ENCODE measurements around the gene BCAS4.

Gene BCAS4

DNA sequence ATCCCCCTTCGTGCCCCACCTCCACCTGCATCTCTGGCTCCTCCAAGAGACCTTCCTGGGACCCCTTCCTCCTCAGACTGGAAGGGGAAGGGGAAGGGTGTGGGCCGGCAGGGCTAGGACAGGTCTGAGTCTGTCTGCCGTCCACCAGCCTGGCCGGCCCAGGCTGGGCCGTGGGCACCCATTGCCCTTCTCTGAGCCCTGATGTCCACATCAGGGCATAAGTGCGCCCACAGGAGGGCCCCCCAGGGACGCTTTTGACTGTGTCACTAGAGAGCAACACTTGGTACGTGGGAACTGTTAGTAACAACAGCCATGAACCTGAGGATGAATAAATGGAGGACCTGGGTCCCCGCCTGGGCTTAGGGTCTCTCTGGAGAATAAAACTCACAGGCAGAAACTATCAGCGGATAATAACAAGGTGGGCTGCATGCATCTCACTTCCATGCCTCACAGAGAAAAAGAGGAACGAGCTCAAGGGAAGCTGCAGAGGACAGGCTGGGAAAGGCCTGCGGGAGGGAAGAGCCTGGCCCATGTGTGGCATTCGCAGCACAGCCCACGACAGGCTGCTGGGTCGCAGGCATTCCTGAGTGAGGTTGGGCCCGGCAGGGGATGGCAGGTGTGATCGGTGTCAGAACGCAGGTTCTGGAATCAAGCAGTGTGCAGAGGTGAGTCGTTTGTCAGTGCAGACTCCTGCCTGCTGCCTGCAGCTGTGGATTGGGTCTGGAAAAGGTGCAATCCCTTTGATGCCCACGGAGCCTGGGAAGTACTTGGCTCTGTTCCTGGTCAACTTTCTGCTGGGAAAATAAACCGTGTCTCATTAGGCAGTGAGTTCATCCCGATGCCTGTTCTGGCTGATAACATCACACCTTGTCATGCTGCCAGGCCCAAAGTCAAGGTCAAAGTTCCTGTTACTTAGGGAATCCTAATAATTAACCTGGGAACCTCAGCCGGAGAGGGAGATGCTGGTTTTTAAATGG is 60.9 kb downstream of the BCAS4 start:
- DNase-seq (ENCODE audit: low read depth) = no peak

DNA sequence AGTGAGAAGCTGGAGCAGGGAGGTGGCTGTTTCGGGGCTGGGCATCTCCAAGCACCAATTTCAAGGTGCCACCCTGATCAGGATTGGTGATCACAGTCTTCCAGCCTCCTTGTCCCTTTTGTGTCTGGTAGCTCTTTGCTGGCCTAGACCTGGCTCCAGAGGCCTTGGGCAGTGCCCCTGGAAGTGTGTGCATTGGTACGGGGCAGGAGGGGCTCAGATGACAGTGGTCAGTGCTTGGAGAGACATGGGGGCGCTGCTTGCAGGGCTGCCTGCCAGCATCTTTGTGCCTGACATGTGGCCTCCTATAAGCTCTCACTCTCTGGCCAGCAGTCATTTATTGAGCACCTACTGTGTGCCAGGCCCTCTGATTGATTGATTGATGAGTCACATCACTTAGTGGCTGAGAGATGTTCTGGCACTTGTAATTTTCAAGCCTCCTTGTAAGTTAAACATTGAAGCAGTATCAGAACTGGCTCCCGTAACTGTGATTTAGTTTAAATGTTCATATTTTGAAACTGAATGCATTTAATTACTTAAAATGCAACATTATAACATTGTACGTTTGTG is 61.7 kb downstream of the BCAS4 start:
- DNase-seq (ENCODE audit: low read depth) = no peak

DNA sequence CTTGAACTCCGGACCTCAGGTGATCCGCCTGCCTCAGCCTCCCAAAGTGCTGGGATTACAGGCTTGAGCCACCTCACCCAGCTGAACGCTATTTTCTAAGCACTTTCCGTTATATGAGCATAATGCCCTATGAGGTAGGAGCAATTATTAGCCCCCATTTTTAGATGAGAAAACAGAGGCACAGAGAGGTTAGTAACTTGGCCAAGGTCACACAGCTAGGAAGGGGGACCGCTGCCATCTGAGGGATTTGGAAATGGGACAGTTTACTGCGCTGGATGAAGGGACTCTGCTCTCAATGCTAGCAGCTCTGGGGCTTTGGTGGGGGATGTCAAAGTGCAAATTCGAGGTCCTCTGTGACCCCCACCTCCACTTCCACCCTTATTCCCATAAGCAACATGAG is 62.5 kb downstream of the BCAS4 start:
- no peak for DNase-seq (ENCODE audit: low read depth)

DNA sequence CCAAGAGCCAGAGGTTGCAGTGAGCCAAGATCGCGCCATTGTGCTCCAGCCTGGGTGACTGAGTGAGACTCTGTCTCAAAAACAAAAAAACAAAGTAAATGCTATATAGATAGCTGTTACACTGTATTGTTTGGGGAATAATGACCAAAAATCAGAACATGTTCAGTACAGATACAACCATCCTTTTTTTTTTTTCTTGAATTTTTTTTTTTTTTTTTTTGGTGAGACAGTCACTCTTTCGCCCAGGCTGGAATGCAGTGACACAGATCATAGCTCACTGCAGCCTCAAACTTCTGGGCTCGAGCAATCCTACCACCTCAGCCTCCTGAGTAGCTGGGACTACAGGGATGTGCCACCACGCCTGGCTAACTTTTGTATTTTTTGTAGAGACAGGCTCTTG is 63.7 kb downstream of the BCAS4 start:
- DNase-seq (ENCODE audit: low read depth) = no peak

DNA sequence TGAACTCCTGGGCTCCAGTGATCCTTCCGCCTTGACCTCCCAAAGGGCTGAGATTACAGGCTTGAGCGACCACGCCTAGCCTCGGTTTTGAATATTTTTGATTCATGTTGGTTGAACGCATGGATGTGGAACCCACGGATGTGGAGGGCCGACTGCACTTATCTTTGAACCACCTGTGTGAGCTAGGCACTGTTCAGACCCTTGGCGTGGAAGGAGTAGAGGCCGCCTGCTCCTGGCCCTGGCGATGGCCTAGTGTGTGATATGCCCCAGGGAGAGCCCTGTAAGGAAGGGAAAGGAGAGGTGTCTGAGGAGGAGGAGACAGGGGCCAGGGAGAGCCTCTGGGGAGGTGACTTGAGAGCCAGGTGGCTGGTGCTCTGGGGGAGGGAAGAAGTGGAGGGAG is 64.3 kb downstream of the BCAS4 start:
- no peak for DNase-seq (ENCODE audit: low read depth)

DNA sequence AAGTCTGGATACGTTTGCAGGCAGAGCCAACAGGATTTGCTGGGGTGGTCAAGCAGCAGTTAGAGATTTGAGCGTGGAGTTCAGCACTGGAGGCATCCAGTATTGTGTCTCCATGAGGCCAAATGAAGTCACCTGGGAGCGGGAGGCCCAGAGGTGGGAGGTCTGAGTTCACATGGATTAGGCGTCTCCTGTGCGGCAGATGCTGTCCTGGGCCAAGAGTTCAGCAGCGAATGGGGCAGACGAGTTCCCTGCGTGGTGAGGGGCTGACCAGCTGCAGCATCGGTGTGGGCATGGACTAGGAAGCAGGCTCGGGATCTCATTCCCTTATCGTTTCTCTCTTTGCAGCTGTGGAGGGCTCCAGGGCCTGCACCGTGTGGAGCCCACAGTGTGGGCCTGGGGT is 66.2 kb downstream of the BCAS4 start:
- DNase-seq (ENCODE audit: low read depth) = no peak

DNA sequence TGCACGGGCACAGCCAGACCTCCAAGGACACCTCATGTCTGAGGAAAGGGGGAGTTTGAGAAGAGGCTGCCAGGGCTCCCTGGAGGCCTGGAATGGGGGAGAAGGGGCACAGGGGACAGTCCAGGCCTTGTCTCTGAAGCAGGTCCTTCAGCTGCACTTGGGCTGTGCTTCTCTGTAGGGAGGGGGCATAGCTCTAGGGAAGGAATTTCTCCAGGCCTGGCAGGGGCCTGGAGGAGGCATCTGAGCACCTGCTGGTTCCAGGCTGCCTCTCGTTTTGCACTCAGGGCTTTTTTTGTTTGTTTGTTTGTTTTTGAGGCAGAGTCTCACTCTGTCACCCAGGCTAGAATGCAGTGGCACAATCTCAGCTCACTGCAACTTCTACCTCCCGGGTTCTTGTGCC is 67.7 kb downstream of the BCAS4 start:
- DNase-seq (ENCODE audit: low read depth) = no peak

DNA sequence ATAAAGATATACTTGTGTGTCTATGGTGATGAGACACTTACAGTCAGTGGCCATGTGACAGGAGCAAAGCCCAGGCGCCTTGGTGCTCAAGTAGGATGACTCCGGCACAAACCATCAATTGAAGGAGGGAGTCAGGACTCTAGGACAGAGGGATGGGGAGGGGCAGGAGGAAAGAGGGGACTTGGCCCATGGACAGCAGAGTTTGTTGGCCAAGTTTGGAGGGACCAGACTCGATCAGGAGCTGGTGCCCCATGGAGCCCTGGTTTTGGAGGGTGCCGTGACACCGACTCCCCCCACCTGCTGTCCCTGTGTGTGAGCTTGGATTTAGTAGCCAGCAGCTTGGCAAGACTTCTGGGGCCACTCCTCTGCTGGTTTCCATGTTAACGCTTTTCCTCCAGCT is 70.3 kb downstream of the BCAS4 start:
- no peak for DNase-seq (ENCODE audit: low read depth)

DNA sequence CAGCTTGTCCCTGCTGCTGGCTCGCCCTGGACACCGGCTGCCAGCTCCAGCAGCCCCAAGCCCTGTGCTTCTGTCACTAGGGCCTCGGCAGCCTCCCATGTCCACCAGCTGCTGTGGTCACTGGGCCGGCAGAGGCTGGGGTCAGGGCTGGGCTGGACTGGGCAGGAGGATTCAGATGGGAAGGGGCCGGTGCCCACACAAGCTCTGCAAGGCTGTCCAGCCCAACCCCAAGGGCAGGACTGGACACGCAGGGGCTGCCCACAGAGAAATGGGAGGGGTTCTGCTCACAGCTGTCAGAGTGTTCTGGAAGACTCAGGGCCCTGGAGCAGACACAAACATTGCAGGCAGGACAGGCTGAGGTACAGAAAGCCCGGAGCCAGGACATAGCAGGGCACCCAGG is 70.7 kb downstream of the BCAS4 start:
- DNase-seq (ENCODE audit: low read depth) = no peak

DNA sequence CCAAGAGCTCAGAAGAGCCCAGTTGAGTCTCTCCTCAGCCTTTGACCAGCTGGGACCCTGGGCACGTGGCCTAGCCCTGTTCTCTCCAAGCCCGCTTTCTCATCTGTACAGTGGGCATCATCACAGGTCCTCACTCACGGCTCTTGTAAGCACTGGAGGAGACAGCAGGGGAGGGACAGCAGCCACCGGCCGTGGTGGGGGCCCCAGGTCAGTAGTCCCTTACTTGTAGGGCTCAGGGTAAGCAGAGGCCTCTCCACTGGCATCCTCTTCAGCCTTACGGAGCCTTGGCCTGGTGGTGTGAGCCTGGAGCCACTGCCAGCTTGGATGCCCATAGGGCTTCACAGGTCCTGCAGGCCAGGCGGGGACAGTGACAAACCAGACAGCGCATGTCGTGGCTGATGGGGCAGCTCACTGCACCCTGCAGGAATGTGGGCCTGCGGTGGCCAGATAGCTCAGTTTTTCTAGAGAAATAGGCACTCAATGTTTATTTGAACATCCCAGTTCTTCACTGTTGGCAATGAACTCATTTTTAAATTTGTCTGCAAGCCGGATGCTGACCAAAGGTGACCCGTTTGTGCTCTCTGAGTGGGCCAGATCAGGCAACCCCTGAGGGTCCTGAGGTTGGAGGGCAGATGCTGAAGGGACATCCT is 71.3 kb downstream of the BCAS4 start:
- no peak for DNase-seq (ENCODE audit: low read depth)

DNA sequence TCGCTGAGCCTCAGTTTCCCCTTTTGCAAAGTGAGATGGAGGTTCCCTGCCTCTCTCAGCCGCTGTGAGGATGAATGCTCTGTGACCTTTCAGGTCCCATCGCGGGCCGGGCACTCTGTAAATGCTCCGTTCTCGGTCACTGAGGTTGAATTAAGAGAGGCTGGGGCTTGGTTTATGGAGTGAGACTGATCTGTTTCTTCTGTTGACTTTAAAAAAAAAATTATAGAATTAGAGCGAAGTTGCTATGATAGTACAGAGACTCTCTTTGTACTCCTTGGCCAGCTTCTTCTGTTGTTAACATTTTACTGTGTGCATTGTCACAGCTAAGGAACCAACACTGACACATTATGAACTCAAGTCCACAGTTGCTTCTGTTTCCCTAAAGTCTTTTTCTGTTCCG is 72.0 kb downstream of the BCAS4 start:
- no peak for DNase-seq (ENCODE audit: low read depth)

DNA sequence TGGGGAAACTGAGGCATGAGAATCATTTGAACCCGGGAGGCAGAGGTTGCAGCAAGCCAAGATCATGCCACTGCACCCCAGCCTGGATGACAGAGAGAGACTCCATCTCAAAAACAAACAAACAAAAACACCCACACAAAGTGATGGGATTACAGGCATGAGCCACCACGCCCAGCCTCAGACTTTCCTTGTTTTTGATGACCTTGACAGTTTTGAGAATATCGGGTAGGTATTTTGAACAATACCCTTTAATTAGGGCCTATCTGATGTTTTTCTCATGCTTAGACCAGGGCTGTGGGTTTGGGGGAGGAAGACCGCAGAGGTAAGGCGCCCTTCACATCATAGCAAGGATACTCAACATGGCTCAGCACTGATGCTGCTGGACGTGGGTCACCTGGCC is 72.9 kb downstream of the BCAS4 start:
- no peak for DNase-seq (ENCODE audit: low read depth)

DNA sequence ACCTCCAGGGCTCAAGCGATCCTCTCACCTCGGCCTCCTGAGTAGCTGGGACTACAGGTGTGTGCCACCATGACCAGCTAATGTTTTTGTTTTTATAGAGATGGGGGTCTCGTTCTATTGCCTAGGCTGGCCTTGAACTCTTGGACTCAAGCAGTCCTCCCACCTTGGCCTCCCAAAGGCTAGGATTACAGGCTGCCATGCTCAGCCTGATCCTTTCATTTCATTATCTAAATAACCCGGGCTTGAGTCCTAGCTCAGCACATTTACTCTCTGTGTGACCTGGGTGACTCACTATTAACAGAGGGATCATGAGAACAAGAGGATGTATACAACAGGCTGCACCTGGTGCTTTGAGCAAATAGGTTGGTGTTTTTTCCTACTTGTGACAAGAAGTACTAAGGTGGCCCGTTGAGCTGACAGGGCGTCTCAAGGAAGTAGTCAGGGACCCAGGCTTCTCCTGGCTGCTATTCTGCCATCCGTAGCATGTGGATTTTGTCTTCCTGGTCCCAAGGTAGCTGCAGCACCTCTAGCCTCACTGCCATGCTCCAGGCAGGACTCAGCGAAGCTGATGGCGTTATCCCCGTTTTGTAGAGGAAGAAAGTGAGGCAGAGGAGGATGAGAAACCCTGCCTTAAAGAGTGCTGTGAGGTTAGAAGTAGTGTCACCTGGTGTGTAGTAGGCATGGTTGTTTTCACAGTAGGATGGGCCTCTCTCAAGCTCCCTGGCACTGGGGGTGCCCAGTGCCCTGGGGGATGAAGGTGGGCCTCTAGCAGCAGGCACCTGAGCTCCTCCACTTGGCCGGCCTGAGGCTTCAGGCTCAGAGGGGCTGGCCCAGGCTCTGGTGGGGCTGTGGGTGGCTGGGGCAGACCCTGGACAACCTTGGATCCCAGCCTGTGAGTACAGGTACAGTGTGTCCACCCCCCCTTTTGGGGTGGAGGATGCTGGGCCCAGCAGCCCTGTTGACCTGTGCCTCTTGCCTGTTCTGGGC is 73.9 kb downstream of the BCAS4 start:
- DNase-seq (ENCODE audit: low read depth) = no peak

DNA sequence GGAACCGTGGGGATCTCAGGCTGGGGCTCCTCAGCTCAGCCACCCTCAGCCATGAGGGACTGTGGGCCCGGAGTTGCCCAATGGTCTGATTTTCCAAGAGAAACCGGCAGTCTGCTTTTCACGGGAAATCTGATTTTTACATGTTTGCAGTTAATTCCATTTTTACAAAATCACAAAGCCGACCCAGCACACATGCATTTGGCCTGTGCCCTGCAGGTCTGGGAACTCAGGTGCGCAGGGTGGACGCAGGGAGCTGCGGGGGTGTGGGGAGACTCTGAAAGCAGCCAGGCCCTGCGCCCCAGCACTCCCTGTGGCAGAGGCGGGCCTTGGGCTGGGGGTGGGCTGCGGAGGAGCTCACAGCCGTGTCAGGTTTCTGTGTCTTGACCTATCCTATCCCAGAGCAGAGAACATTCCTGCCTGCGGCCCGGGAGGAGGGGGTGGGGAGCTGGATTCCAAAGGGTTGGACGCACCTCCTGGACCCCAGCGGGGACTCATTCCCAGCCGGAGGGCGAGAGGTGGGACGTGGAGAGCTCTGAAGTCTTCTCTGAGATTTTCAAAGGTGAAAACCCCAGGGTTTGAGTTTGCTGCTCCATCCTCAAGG is 75.8 kb downstream of the BCAS4 start:
- DNase-seq (ENCODE audit: low read depth) = no peak

DNA sequence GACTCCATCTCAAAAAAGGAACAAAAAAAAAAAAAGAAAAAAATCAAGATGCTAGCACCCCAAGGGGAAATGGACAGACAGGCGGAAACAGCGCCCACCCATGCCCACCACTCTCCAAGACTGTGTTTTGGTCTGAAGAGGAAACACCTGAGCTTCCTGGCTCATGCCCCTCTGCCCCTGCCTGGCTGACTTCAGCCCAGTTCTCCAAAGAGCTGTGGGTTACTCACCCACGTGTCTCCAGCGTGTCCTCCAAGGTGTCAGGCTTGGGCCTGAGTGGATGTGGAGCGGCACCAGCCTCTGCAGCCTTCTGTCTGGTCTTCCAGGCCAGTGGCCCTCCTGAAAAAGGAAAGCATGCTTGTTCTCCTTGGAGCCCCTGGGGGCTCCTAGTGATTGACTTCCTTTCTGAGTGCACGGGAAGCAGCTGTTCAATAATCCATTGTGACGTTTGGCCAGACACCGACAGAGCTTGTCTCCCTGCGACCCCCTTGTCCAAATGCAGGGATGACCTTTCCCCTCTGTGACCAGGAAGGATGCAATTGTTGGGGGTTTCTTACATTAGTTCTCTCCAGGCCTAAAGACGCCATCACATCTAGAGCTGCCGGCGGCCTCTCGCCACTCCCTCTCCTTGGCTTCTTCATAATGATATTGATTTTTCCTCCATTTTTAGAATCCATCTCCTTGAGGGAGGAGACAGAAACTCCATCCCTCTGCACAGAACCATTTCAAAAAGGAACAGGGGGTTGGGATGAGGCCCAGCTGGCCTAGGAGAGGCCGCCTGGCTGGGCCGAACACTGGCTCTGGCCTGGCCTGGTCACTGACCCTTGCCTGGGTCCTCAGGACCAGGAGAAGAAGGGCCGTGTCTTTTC is 77.9 kb downstream of the BCAS4 start:
- DNase-seq (ENCODE audit: low read depth) = no peak

DNA sequence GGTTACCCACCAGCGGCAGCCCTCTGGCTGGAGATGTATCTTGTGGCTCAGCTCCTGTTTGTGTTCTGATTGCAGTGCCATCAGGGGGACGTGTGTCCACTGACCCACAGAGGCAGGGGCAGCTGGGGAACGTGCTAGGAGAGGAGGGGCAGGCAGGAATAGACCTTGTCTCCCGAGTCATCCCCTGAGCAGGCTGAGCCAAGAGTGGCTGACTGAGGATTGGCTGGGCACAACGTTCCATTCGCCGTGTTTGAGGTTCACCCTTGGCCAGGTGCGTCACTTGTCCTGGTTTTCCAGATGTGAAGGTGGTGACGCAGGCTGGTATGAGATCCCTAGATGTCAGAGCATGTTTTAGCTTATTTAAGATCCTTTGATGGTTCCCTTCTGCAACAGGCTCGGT is 78.7 kb downstream of the BCAS4 start:
- no peak for DNase-seq (ENCODE audit: low read depth)

DNA sequence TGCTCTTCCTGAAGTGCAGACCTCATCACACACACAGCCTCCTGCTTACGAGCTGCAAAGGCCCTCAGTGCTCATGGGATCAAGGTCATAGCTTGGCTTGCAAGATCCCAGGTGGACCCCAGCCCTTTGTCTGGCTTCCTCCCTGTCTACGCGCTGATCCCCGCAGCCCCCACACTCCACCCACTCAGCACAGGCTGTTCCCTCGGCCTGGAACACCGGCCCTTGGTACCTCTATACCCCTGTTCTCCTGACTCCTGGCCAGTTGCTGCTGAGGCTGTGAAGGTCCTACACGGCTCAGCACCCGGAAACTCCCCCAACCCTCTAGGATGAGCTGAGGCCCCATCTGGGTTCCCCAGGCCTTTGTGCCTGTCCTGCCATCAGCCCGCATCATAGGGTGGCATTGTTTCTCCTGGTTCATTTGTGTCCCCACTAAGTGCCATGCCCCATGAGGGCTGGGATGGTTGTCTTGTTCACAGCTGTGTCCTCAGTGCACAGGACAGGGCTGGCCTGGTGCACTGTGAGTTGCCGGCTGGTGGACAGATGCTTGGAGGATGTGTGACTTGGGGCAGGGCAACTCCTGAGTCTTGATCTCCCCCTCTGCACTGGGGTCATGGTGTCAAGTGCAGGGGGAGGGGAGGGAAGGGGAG is 79.4 kb downstream of the BCAS4 start:
- no peak for DNase-seq (ENCODE audit: low read depth)

DNA sequence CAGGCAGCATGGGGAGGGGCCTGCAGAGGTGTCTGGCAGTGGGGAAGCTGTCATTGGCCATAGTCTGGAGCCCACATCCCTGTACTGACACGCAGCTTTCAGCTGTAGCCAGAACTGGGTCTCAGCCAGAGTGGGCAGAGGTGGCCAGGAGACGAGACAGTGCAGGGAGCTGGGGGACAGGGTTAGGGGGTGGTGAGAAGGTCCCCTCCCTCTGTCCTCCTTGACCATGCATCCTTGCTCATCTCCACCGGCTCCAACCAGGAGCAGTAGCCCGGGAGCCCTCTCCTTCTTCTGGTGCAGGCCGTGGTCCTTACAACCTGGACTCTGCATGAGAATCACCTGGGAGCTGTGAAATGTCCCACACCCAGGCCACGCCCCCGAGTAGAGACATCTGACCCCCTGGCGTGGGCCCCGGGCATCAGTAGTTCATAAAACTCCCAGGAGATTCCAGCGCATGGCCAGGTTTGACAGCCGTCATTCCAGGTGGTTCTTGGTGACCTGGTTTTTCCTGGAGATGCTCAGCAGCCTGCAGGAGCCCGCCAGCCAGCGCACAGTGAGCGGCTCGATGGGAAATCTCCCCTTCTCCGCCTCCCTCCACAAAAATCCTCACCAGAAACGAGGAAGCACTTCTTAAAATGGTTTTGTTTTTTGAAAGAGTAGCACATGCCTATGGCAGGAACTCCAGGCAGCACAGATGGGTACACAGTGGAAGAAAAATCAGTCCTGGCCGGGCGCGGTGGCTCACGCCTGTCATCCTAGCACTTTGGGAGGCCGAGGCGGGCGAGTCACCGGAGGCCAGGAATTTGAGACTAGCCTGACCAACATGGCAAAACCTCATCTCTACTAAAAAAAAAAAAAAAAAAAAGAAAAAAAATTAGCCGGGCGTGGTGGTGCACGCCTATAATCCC is 80.2 kb downstream of the BCAS4 start:
- DNase-seq (ENCODE audit: low read depth) = no peak

DNA sequence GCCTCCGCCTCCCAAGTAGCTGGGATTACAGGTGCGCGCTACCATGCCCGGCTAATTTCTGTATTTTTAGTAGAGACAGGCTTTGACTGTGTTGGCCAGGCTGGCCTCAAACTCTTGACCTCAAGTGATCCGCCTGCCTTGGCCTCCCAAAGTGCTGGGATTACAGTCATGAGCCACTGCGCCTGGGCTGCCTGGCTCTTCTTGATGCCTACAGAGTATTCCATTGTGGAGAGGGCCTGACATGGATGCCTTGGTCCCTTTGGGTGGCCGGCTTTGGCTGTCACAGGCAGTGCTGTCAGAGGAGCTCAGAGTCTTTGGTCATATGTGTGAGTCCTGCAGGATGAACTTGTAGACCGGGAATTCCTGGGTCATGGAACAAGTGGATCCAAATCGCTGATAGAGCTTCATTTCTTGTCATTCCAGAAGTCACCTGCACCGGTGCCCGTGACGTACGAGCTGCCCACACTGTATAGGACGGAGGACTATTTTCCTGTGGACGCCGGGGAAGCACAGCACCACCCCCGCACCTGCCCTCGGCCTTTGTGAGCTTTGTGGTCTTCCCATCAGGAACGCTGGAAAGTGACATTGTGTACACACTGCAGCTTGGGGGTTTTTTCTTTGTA is 81.3 kb downstream of the BCAS4 start:
- no peak for DNase-seq (ENCODE audit: low read depth)
